ENCODE data around the gene MACROH2A1. TPM values are rescaled to one million over a fixed set of nuclear protein-coding genes. Genes with fewer than 3 reads are reported as not detected.
"Not testable (repeated sequence)": the region's sequence is repeated elsewhere in the genome, so short reads cannot be mapped to it uniquely, and the experiment has no call there.

Gene MACROH2A1
- total and polyA plus RNA-seq, 8 donors: 183 to 309 (median 235) TPM

DNA sequence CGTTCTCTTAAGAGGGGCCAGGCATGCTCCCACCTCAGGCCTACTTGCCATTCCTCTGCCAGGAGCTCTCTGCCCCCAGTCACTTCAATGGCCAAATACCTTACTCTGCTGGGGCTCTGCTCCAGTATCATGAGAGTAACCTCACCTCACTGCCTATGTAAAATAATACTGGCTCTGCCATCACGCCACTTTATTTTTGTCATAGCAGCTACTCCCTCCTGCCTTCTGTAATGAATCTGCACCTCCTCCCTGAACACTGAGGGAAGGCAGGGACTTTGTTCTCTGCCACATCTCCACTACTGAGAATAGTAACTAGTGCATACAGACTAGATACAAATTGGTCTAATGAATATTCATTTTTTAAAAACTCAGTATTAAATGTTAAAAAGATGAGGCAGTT is 33.8 kb downstream of the MACROH2A1 start:
- intact Hi-C loops (cut with DNase I): no loop called here
- Histone ChIP-seq H3K27ac (no peak overlapping the region), H3K4me3 (no peak overlapping the region), H3K4me1 (peaks cover 0 to 10% of the 10 kb centered on the region in 2 donors), H3K36me3 (peaks cover 0 to 86% of the 10 kb centered on the region in 2 donors), H3K9me3 (no peaks in the 10 kb centered on the region), H3K27me3 (no peaks in the 10 kb centered on the region)
- DNase-seq (no peak), ATAC-seq (no peak)
- TF ChIP-seq, protein P1, sequence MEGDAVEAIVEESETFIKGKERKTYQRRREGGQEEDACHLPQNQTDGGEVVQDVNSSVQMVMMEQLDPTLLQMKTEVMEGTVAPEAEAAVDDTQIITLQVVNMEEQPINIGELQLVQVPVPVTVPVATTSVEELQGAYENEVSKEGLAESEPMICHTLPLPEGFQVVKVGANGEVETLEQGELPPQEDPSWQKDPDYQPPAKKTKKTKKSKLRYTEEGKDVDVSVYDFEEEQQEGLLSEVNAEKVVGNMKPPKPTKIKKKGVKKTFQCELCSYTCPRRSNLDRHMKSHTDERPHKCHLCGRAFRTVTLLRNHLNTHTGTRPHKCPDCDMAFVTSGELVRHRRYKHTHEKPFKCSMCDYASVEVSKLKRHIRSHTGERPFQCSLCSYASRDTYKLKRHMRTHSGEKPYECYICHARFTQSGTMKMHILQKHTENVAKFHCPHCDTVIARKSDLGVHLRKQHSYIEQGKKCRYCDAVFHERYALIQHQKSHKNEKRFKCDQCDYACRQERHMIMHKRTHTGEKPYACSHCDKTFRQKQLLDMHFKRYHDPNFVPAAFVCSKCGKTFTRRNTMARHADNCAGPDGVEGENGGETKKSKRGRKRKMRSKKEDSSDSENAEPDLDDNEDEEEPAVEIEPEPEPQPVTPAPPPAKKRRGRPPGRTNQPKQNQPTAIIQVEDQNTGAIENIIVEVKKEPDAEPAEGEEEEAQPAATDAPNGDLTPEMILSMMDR (IDR thresholded peaks at IDR 0.05): no peak

DNA sequence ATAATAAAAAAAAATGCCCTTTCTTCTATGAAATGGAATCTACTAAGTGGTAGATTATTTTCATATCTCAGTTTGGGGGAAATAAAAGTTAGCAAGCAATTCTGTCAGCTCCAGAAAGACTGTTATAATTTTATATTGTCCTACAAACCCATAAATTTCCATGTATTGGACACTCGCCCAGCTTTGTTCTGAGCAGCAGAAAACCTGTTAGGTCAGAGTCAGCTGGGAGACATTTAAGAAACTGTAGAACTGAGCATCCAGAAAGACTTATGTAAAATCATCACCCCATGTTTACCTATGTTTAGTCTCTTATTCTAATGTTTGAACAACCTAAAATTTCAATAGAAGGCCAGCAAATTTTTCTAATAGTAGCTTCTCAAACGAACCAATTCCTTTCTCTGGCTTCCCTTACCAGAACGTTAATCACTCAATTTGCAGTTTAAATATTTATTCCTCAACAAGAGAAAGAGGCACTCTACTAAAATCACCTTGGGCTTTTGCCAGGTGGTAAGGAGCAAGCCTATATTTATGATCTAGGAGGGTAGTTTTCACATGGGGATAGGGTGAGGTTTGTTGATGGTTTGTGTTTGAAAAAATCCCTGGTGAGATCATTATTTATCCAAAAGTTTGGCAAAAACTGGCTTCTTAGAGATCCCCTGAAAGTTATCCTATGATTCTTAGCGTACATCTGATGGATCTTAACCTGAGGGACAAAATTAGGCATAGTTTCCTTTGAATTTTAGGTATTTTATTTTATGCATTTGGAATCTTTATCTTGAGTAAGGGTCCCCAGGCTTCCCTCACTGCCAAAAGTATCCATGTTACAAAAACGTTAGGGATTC is 34.4 kb downstream of the MACROH2A1 start:
- TF ChIP-seq, protein P1 (IDR thresholded peaks at IDR 0.05): no peak
- DNase-seq (no peak), ATAC-seq (peak; percentile 30)
- intact Hi-C loops (cut with DNase I): no loop called here
- H3K36me3 ChIP-seq: peaks cover 0 to 86% of the 10 kb centered on the region in 2 donors
- peaks cover 0 to 14% of the 10 kb centered on the region in 2 donors for H3K4me1 ChIP-seq
- no peaks in the 10 kb centered on the region for H3K27me3 ChIP-seq
- H3K9me3 ChIP-seq: no peaks in the 10 kb centered on the region
- no peak overlapping the region for H3K27ac ChIP-seq
- H3K4me3 ChIP-seq: no peak overlapping the region

GRCh38 chr5:135363342-135363741 is 35.7 kb downstream of the MACROH2A1 start:
- Histone ChIP-seq H3K36me3 (peaks cover 0 to 86% of the 10 kb centered on the region in 2 donors), H3K4me1 (peaks cover 2 to 14% of the 10 kb centered on the region in 2 donors)
- H3K27me3 ChIP-seq; intact Hi-C loops (cut with DNase I); DNase-seq; ATAC-seq; H3K9me3 ChIP-seq; H3K4me3 ChIP-seq; H3K27ac ChIP-seq: not testable (repeated sequence)

GRCh38 chr5:135362102-135362501 is 36.9 kb downstream of the MACROH2A1 start:
- intact Hi-C loops (cut with DNase I): no loop called here

DNA sequence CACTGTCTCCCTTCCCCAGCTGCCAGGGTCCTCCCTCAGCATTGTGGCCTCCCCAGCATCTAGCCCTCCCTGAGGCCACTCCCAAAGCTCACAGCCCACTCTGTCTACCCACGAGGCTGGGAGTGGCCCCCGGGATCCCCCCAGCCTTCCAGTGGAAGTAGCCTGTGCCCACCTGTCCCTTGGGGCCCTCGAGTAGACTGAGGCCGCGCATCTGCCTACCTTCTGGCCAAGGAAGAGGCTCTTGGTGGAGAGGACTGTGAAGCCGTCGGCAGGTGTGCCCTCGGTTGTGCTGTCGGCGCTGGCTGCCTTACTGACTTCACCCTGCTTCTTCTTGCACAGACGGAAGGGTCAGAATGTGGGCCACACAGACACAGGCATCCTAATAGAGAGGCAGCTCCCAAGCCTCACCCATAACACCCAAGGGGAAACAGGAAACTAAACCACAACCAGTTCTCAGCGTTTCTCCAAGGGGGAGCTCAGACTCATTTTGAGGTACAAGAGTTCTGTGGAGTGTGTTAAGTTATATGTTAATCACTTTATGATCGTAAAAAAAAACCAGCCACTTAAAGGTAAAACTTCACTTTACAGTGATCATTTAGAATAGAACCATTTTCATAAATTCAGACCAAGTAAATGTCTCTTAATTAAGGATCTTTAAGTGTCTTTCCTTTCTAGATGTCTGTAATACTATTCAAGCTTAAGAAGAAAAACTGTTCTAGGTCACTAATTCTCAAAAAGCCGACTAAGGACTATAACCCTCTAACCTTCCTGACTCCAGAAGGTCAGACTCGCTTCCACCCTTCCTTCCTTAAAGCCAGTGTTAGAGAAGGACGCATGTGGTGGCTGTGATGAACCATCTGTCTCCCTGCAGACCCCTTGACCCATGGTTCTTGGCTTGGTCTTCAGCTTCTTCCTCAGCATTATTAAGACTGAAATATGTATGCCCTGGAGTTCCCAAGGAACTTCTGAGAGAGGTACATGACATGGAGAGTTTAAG is 38.5 kb downstream of the MACROH2A1 start:
- ATAC-seq (no peak), DNase-seq (no peak)
- Histone ChIP-seq H3K4me3 (no peak overlapping the region), H3K4me1 (peaks cover 10 to 21% of the 10 kb centered on the region in 2 donors), H3K9me3 (no peaks in the 10 kb centered on the region), H3K27ac (no peak overlapping the region), H3K36me3 (peaks cover 0 to 81% of the 10 kb centered on the region in 2 donors), H3K27me3 (no peaks in the 10 kb centered on the region)
- TF ChIP-seq, protein P1 (IDR thresholded peaks at IDR 0.05): no peak
- intact Hi-C loops (cut with DNase I): no loop called here

More at GRCh38 chr5:135362102-135362501, 36.9 kb downstream of the MACROH2A1 start:
- TF ChIP-seq, protein P1 (IDR thresholded peaks at IDR 0.05): no peak
- H3K9me3 ChIP-seq: no peaks in the 10 kb centered on the region
- H3K27me3 ChIP-seq: no peaks in the 10 kb centered on the region
- no peak overlapping the region for H3K4me3 ChIP-seq
- no peak for DNase-seq
- ATAC-seq: no peak
- H3K27ac ChIP-seq: no peak overlapping the region
- H3K4me1 ChIP-seq: peaks cover 6 to 14% of the 10 kb centered on the region in 2 donors
- peaks cover 0 to 81% of the 10 kb centered on the region in 2 donors for H3K36me3 ChIP-seq

Measured in left lung (tissue), 10 donors.